Measurements from ENCODE around the gene SNX8.

Gene SNX8

DNA sequence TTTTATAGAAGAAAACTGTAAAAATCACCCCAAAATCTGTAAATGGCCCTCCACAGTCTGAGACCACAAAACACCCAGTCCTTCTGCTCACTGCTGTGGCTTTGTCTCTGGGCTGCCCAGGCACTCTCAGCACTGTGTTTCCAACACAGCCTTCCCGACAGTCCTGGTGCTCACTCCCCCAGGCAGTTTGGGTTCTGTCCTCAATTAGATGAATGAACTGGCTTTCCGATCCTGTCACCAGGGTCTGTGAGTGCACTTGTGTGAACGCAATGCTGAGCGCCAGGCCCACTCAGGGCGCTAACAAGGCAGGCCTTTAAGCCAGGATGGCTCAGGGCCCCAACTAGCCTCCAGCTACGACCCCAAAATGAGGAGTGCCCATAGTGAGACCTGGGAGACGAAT is 84.8 kb downstream of the SNX8 start:
- Histone ChIP-seq H3K36me3 (ENCODE audit: control insufficient read depth, insufficient read depth, low read length) (peaks cover 30% of the 10 kb centered on the region), H3K27me3 (replicated peaks; ENCODE audit: control insufficient read depth, insufficient read depth, low read length) (no peaks in the 10 kb centered on the region), H3K4me3 (replicated peaks; ENCODE audit: low read depth, low read length) (no peak overlapping the region)
- no peak for DNase-seq (ENCODE audit: extremely low read depth, insufficient read length)
- no peak for TF ChIP-seq CTCF (IDR thresholded peaks at IDR 0.05; ENCODE audit: insufficient read depth, low read length, poor library complexity, severe bottlenecking)

GRCh38 chr7:2228921-2229320 is 85.3 kb downstream of the SNX8 start:
- no peak for DNase-seq (ENCODE audit: extremely low read depth, insufficient read length)
- no peak for TF ChIP-seq CTCF (IDR thresholded peaks at IDR 0.05; ENCODE audit: insufficient read depth, low read length, poor library complexity, severe bottlenecking)
- H3K27me3 ChIP-seq (replicated peaks; ENCODE audit: control insufficient read depth, insufficient read depth, low read length) = no peaks in the 10 kb centered on the region
- H3K4me3 ChIP-seq (replicated peaks; ENCODE audit: low read depth, low read length) = no peak overlapping the region
- H3K36me3 ChIP-seq (ENCODE audit: control insufficient read depth, insufficient read depth, low read length) = peaks cover 35% of the 10 kb centered on the region

DNA sequence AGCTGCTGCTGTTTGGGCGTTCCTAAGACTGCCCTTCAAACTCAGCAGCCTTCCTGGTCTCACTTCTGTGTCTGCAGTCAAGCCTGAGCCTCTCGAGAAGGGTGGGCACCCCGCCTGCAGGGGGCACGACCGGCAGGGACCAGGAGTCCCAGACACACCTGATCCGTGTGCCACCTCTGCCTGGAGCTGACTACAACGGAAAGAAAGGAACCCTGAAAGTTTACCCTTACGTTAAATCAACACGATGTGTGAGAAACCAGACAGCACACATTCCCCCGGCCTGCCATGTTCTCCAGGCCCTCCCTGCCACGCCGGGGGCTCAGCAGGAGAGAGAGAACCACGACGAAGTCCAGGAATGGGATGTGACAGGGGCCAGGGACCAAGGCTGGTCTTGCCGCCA is 86.5 kb downstream of the SNX8 start:
- no peaks in the 10 kb centered on the region for H3K27me3 ChIP-seq (replicated peaks; ENCODE audit: control insufficient read depth, insufficient read depth, low read length)
- peaks cover 45% of the 10 kb centered on the region for H3K36me3 ChIP-seq (ENCODE audit: control insufficient read depth, insufficient read depth, low read length)
- DNase-seq (ENCODE audit: extremely low read depth, insufficient read length) = no peak
- H3K4me3 ChIP-seq (replicated peaks; ENCODE audit: low read depth, low read length) = no peak overlapping the region
- TF ChIP-seq CTCF (IDR thresholded peaks at IDR 0.05; ENCODE audit: insufficient read depth, low read length, poor library complexity, severe bottlenecking) = no peak

GRCh38 chr7:2225830-2226229 is 88.4 kb downstream of the SNX8 start:
- TF ChIP-seq CTCF (IDR thresholded peaks at IDR 0.05; ENCODE audit: insufficient read depth, low read length, poor library complexity, severe bottlenecking) = no peak
- no peak for DNase-seq (ENCODE audit: extremely low read depth, insufficient read length)
- no peak overlapping the region for H3K4me3 ChIP-seq (replicated peaks; ENCODE audit: low read depth, low read length)
- no peaks in the 10 kb centered on the region for H3K27me3 ChIP-seq (replicated peaks; ENCODE audit: control insufficient read depth, insufficient read depth, low read length)
- peaks cover 52% of the 10 kb centered on the region for H3K36me3 ChIP-seq (ENCODE audit: control insufficient read depth, insufficient read depth, low read length)

GRCh38 chr7:2225336-2225735 is 88.9 kb downstream of the SNX8 start:
- no peak for DNase-seq (ENCODE audit: extremely low read depth, insufficient read length)
- no peak overlapping the region for H3K4me3 ChIP-seq (replicated peaks; ENCODE audit: low read depth, low read length)
- no peaks in the 10 kb centered on the region for H3K27me3 ChIP-seq (replicated peaks; ENCODE audit: control insufficient read depth, insufficient read depth, low read length)
- H3K36me3 ChIP-seq (ENCODE audit: control insufficient read depth, insufficient read depth, low read length) = peaks cover 53% of the 10 kb centered on the region
- TF ChIP-seq CTCF (IDR thresholded peaks at IDR 0.05; ENCODE audit: insufficient read depth, low read length, poor library complexity, severe bottlenecking) = no peak

- H3K4me3 ChIP-seq (replicated peaks; ENCODE audit: low read depth, low read length) = no peak overlapping the region
- H3K36me3 ChIP-seq (ENCODE audit: control insufficient read depth, insufficient read depth, low read length) = peaks cover 52% of the 10 kb centered on the region
These were observed 89.3 kb downstream of the SNX8 start for GRCh38 chr7:2224934-2225333.

More at GRCh38 chr7:2224934-2225333, 89.3 kb downstream of the SNX8 start:
- no peaks in the 10 kb centered on the region for H3K27me3 ChIP-seq (replicated peaks; ENCODE audit: control insufficient read depth, insufficient read depth, low read length)
- no peak for DNase-seq (ENCODE audit: extremely low read depth, insufficient read length)
- TF ChIP-seq CTCF (IDR thresholded peaks at IDR 0.05; ENCODE audit: insufficient read depth, low read length, poor library complexity, severe bottlenecking) = no peak

Measured in GM06990 (cell line).